Pons (tissue), 1 donor: ENCODE measurements around the gene ZNF813.
"Not testable (repeated sequence)": the region's sequence is repeated elsewhere in the genome, so short reads cannot be mapped to it uniquely, and the experiment has no call there.

ENCODE experiments used
- DNase-seq: peaks from one replicate; pipeline ENCODE4 v3.0.0-alpha.2; 2016; ENCODE audit warnings: low spot score

ZNF813 gene

GRCh38 chr19:53483751-53484150 is 16.2 kb downstream of the ZNF813 start:
- not testable (repeated sequence) for DNase-seq

GRCh38 chr19:53485046-53486004 is 17.8 kb downstream of the ZNF813 start:
- no peak for DNase-seq

GRCh38 chr19:53492153-53492552 is 24.6 kb downstream of the ZNF813 start:
- no peak for DNase-seq

- not testable (repeated sequence) for DNase-seq
Observed at GRCh38 chr19:53497311-53498023, 29.9 kb downstream of the ZNF813 start.

- not testable (repeated sequence) for DNase-seq
Observed at GRCh38 chr19:53498024-53498395, 30.5 kb downstream of the ZNF813 start.

- not testable (repeated sequence) for DNase-seq
Observed at GRCh38 chr19:53503151-53503550, 35.6 kb downstream of the ZNF813 start.

GRCh38 chr19:53503671-53504364 is 36.3 kb downstream of the ZNF813 start:
- not testable (repeated sequence) for DNase-seq

- peak; percentile 32 for DNase-seq
Observed at GRCh38 chr19:53504365-53504703, 36.8 kb downstream of the ZNF813 start.

- DNase-seq: no peak
Observed at GRCh38 chr19:53504885-53505284, 37.4 kb downstream of the ZNF813 start.

GRCh38 chr19:53506728-53507127 is 39.2 kb downstream of the ZNF813 start:
- no peak for DNase-seq

GRCh38 chr19:53507523-53508442 is 40.2 kb downstream of the ZNF813 start:
- no peak for DNase-seq

GRCh38 chr19:53509443-53509842 is 41.9 kb downstream of the ZNF813 start:
- DNase-seq: no peak

GRCh38 chr19:53509845-53510244 is 42.3 kb downstream of the ZNF813 start:
- DNase-seq: no peak

GRCh38 chr19:53511357-53511756 is 43.8 kb downstream of the ZNF813 start:
- DNase-seq: no peak

- DNase-seq: peak; percentile 49
Observed at GRCh38 chr19:53511933-53512374, 44.4 kb downstream of the ZNF813 start.

- not testable (repeated sequence) for DNase-seq
Observed at GRCh38 chr19:53515047-53515446, 47.5 kb downstream of the ZNF813 start.

- no peak for DNase-seq
Observed at GRCh38 chr19:53517114-53517741, 49.7 kb downstream of the ZNF813 start.

- DNase-seq: no peak
Observed at GRCh38 chr19:53518121-53518520, 50.6 kb downstream of the ZNF813 start.

- no peak for DNase-seq
Observed at GRCh38 chr19:53518716-53519115, 51.2 kb downstream of the ZNF813 start.

- DNase-seq: no peak
Observed at GRCh38 chr19:53519446-53519845, 51.9 kb downstream of the ZNF813 start.

- no peak for DNase-seq
Observed at GRCh38 chr19:53520163-53520546, 52.6 kb downstream of the ZNF813 start.
